HCT116 (cell line): ENCODE measurements around the gene CT47C1. TPM values are rescaled to one million over a fixed set of nuclear protein-coding genes. Genes with fewer than 3 reads are reported as not detected.

Experiments used
- ATAC-seq: fragments of 200-7000 bp; cut with Tn5 transposase; 2 replicates; pipeline ENCODE4 v1.9.1; 2020; ENCODE audit warnings: mild to moderate bottlenecking, moderate library complexity
- BruUV-seq: library from RNA; stranded (reverse); fragments of 400-500 nt; replicated peaks from 2 replicates; lab custom pipeline; 2021; lab: Mats Ljungman, UMichigan
- CTCF ChIA-PET: fragments of 300-600 bp; sonication (Branson Sonifier 250); formaldehyde crosslinking; loops from one replicate; lab custom pipeline; 2021; ENCODE audit warnings: antibody characterized with exemption; lab: Charles Lee
- POLR2A ChIA-PET: fragments of 300-600, 350-600 bp; sonication (Branson Sonifier 250); formaldehyde crosslinking; loops from one replicate; lab custom pipeline; 2021; ENCODE audit warnings: antibody characterized with exemption; lab: Charles Lee
- RAD21 ChIA-PET, 2 experiments: fragments of 300-600 bp; sonication (Branson Sonifier 250); formaldehyde crosslinking; loops; one replicate each; lab custom pipeline; 2023; ENCODE audit warnings: low total read pairs in 2 of 2; ENCODE audit not compliant: uncharacterized antibody in 2 of 2, unreplicated experiment in 2 of 2, low non-redundant PET in 1 of 2; lab: Charles Lee
- DNase-seq: peaks from one replicate; pipeline ENCODE4 v3.0.0-alpha.2; 2010; ENCODE audit warnings: low read depth, low spot score
- H2AFZ ChIP-seq: fragments of 200-600 bp; shearing (Covaris generic), sonication (generic); 2 replicates; pipeline ENCODE4 v1.6.1; 2017; ENCODE audit warnings: low read depth, mixed run types, mixed read lengths, antibody characterized with exemption, low read length; ENCODE audit not compliant: poor library complexity, severe bottlenecking
- H3K27ac ChIP-seq: 2 replicates; pipeline ENCODE4 v1.5.1; 2012; ENCODE audit warnings: low read depth, low read length
- H3K27me3 ChIP-seq: fragments of 200-600 bp; sonication (generic); 2 replicates; pipeline ENCODE4 v1.6.1; 2016; ENCODE audit warnings: mixed run types, low read length, mixed read lengths; ENCODE audit not compliant: insufficient read depth
- H3K36me3 ChIP-seq, 2 experiments: fragments of 200-500 bp in 1 of 2; fragments of 200-600 bp in 1 of 2; sonication (Bioruptor generic) in 1 of 2; sonication (generic) in 1 of 2; 2 replicates each; pipeline versions ENCODE4 v1.5.1 to v1.6.1; 2014 to 2016; ENCODE audit warnings: low read length in 2 of 2, inconsistent platforms in 1 of 2, mixed read lengths in 1 of 2, mixed run types in 1 of 2; ENCODE audit not compliant: insufficient read depth in 2 of 2, control insufficient read depth in 1 of 2
- H3K4me1 ChIP-seq, 2 experiments: fragments of 200-600 bp in 1 of 2; sonication (generic) in 1 of 2; 2 replicates each; pipeline versions ENCODE4 v1.5.1 to v1.6.1; 2012 to 2017; ENCODE audit warnings: low read length in 2 of 2, inconsistent platforms in 1 of 2, mild to moderate bottlenecking in 1 of 2, mixed read lengths in 1 of 2, mixed run types in 1 of 2, moderate library complexity in 1 of 2; ENCODE audit not compliant: insufficient read depth in 2 of 2, control insufficient read depth in 1 of 2
- H3K4me2 ChIP-seq: fragments of 200-600 bp; sonication (generic); 2 replicates; pipeline ENCODE4 v1.6.1; 2017; ENCODE audit warnings: mixed run types, low read length, mixed read lengths
- H3K4me3 ChIP-seq, 2 experiments: fragments of 200-600 bp in 1 of 2; sonication (generic) in 1 of 2; replicated peaks in 1 of 2; 2 replicates each; pipeline ENCODE4 v1.5.1; 2011 to 2016; ENCODE audit warnings: low read length in 2 of 2, control low read depth in 1 of 2, low read depth in 1 of 2, mild to moderate bottlenecking in 1 of 2, mixed read lengths in 1 of 2, mixed run types in 1 of 2
- H3K79me2 ChIP-seq: fragments of 200-600 bp; sonication (generic); 2 replicates; pipeline ENCODE4 v1.6.1; 2017; ENCODE audit warnings: mild to moderate bottlenecking, mixed run types, low read length, moderate library complexity, mixed read lengths; ENCODE audit not compliant: insufficient read depth
- H3K9ac ChIP-seq: fragments of 200-600 bp; sonication (generic); 2 replicates; pipeline ENCODE4 v1.6.1; 2016; ENCODE audit warnings: low read length, mixed read lengths
- H3K9me2 ChIP-seq: fragments of 200-600 bp; sonication (generic), shearing (Covaris generic); 2 replicates; pipeline ENCODE4 v1.6.1; 2017; ENCODE audit warnings: mixed run types, mild to moderate bottlenecking, moderate library complexity; ENCODE audit not compliant: insufficient read depth
- H3K9me3 ChIP-seq, 2 experiments: fragments of 200-500 bp in 1 of 2; fragments of 200-600 bp in 1 of 2; sonication (Bioruptor generic) in 1 of 2; sonication (generic) in 1 of 2; 2 replicates each; pipeline ENCODE4 v1.6.1; 2014 to 2017; ENCODE audit warnings: low read length in 2 of 2, mixed read lengths in 2 of 2, inconsistent platforms in 1 of 2, low read depth in 1 of 2, mild to moderate bottlenecking in 1 of 2, mixed run types in 1 of 2, moderate library complexity in 1 of 2; ENCODE audit not compliant: control insufficient read depth in 1 of 2, insufficient read depth in 1 of 2
- H4K20me1 ChIP-seq: fragments of 200-600 bp; sonication (generic), shearing (Covaris generic); 2 replicates; pipeline ENCODE4 v1.6.1; 2017; ENCODE audit warnings: mixed run types, mild to moderate bottlenecking, moderate library complexity; ENCODE audit not compliant: insufficient read depth
- ATF3 ChIP-seq: IDR thresholded peaks from 2 replicates; pipeline ENCODE4 v1.6.1; 2012
- CBX3 ChIP-seq: IDR thresholded peaks from 2 replicates; pipeline ENCODE4 v1.6.1; 2012; ENCODE audit warnings: low read depth
- CEBPB ChIP-seq: IDR thresholded peaks from 2 replicates; pipeline ENCODE4 v1.6.1; 2012; ENCODE audit warnings: low read depth
- EGR1 ChIP-seq: IDR thresholded peaks from 2 replicates; pipeline ENCODE4 v1.6.1; 2012; ENCODE audit warnings: low read depth
- EZH2 ChIP-seq: fragments of 200-600 bp; sonication (generic); IDR thresholded peaks from 2 replicates; pipeline ENCODE4 v1.6.1; 2017; ENCODE audit warnings: antibody characterized with exemption, mixed run types
- EZH2phosphoT487 ChIP-seq: fragments of 200-600 bp; IDR thresholded peaks from 2 replicates; pipeline ENCODE4 v1.6.1; 2018; ENCODE audit warnings: antibody characterized with exemption, borderline replicate concordance
- JUND ChIP-seq: IDR thresholded peaks from 2 replicates; pipeline ENCODE4 v1.6.1; 2012
- POLR2AphosphoS5 ChIP-seq: IDR thresholded peaks from 2 replicates; pipeline ENCODE4 v1.6.1; 2011; ENCODE audit warnings: mild to moderate bottlenecking, low read depth, low read length, moderate library complexity
- RAD21 ChIP-seq: IDR thresholded peaks from 2 replicates; pipeline ENCODE4 v1.6.1; 2012; ENCODE audit warnings: low read depth, mild to moderate bottlenecking
- REST ChIP-seq: IDR thresholded peaks from 2 replicates; pipeline ENCODE4 v1.6.1; 2012; ENCODE audit warnings: low read depth
- SP1 ChIP-seq: IDR thresholded peaks from 2 replicates; pipeline ENCODE4 v1.6.1; 2012; ENCODE audit warnings: low read depth
- SRF ChIP-seq: IDR thresholded peaks from 2 replicates; pipeline ENCODE4 v1.6.1; 2012; ENCODE audit warnings: low read depth
- TCF7L2 ChIP-seq: IDR thresholded peaks from 2 replicates; pipeline ENCODE4 v1.7.0; 2011; ENCODE audit warnings: borderline replicate concordance, inconsistent platforms; ENCODE audit not compliant: insufficient read depth, insufficient read length; ENCODE audit errors: extremely low read depth
- YY1 ChIP-seq: IDR thresholded peaks from 2 replicates; pipeline ENCODE4 v1.6.1; 2011; ENCODE audit warnings: low read length, low read depth, moderate library complexity, mild to moderate bottlenecking; ENCODE audit not compliant: insufficient replicate concordance; ENCODE audit errors: extremely low read depth
- ZBTB33 ChIP-seq: IDR thresholded peaks from 2 replicates; pipeline ENCODE4 v1.6.1; 2011; ENCODE audit warnings: mild to moderate bottlenecking, low read length, moderate library complexity; ENCODE audit not compliant: insufficient replicate concordance; ENCODE audit errors: extremely low read depth
- ZNF274 ChIP-seq: fragments of 200-500 bp; sonication (Bioruptor generic); IDR thresholded peaks from 2 replicates; pipeline ENCODE4 v1.6.1; 2014; ENCODE audit warnings: mild to moderate bottlenecking, low read depth, low read length, inconsistent platforms
- intact Hi-C: fragments of 100-400 bp; cut with micrococcal nuclease; formaldehyde crosslinking; loops from 2 replicates; pipeline ENCODE4 v1.10.0; 2022
- total RNA-seq: library from RNA; stranded (reverse); gene quantifications from one replicate; pipeline ENCODE4 v1.2.1, GENCODE V29; 2021; ENCODE audit not compliant: unreplicated experiment

The CT47C1 gene
- total RNA-seq, 1 experiment from 2014 or later: not detected

- Histone ChIP-seq H3K27ac (no peak overlapping the region), H3K9me3 (no peaks in the 10 kb centered on the region), H3K79me2 (no peaks in the 10 kb centered on the region), H3K9ac (no peak overlapping the region), H3K4me2 (no peak overlapping the region), H3K4me3 (no peak overlapping the region), H4K20me1 (no peaks in the 10 kb centered on the region), H3K9me2 (no peaks in the 10 kb centered on the region), H3K4me1 (no peaks in the 10 kb centered on the region), H3K27me3 (no peaks in the 10 kb centered on the region), H2AFZ (no peak overlapping the region), H3K36me3 (no peaks in the 10 kb centered on the region)
- CTCF ChIA-PET: interaction anchor here (2.2 kb wide), 1 partner anchor 230 kb away, joined by 5 read pairs; no protein-coding TSS in a partner anchor
- no peak for DNase-seq
- POLR2A ChIA-PET: no interaction called here
- ATAC-seq: no peak
- TF ChIP-seq CEBPB: no peak
- intact Hi-C loops: loop anchor here (5.0 to 10.0 kb wide), 2 partner anchors 148 to 445 kb away; no protein-coding TSS in a partner anchor
- no TSS peak for BruUV-seq
- RAD21 ChIA-PET: no interaction called here
Measured at GRCh38 chrX:119069762-119070161, 3.0 kb upstream of the CT47C1 start.

- H3K9ac ChIP-seq: no peak overlapping the region
- BruUV-seq: no TSS peak
- no peaks in the 10 kb centered on the region for H3K9me3 ChIP-seq
- H3K27me3 ChIP-seq: no peaks in the 10 kb centered on the region
- no peaks in the 10 kb centered on the region for H3K36me3 ChIP-seq
- H4K20me1 ChIP-seq: no peaks in the 10 kb centered on the region
- ChIA-PET RAD21 (no interaction called here), CTCF (no interaction called here), POLR2A (no interaction called here)
- no peak overlapping the region for H3K27ac ChIP-seq
- H3K4me2 ChIP-seq: no peak overlapping the region
- DNase-seq (no peak), ATAC-seq (no peak)
- no peak overlapping the region for H2AFZ ChIP-seq
- intact Hi-C loops: no loop called here
- no peaks in the 10 kb centered on the region for H3K79me2 ChIP-seq
- H3K9me2 ChIP-seq: no peaks in the 10 kb centered on the region
- H3K4me1 ChIP-seq: no peaks in the 10 kb centered on the region
- H3K4me3 ChIP-seq: no peak overlapping the region
- TF ChIP-seq RAD21 (no peak), REST (no peak), POLR2AphosphoS5 (no peak), SRF (no peak), ZBTB33 (no peak), EZH2 (no peak), ATF3 (no peak), SP1 (no peak), YY1 (no peak), CBX3 (no peak), EGR1 (no peak), ZNF274 (no peak), EZH2phosphoT487 (no peak), JUND (no peak), TCF7L2 (no peak)
Measured at GRCh38 chrX:119071381-119071780, 1.4 kb upstream of the CT47C1 start.
